GM06990 (cell line): ENCODE data around the gene OSM.

Source experiments
- DNase-seq: peaks from one replicate; pipeline ENCODE4 v3.0.0-alpha.2; 2011; ENCODE audit not compliant: insufficient read length; ENCODE audit errors: extremely low read depth
- H3K27me3 ChIP-seq: replicated peaks from 2 replicates; pipeline ENCODE4 v1.6.0; 2011; ENCODE audit warnings: low read length; ENCODE audit not compliant: control insufficient read depth, insufficient read depth
- H3K36me3 ChIP-seq: 2 replicates; pipeline ENCODE4 v1.5.1; 2011; ENCODE audit warnings: low read length; ENCODE audit not compliant: control insufficient read depth, insufficient read depth
- H3K4me3 ChIP-seq: replicated peaks from 2 replicates; pipeline ENCODE4 v1.5.1; 2011; ENCODE audit warnings: low read depth, mild to moderate bottlenecking, control low read depth, low read length
- CTCF ChIP-seq: IDR thresholded peaks from 2 replicates; pipeline ENCODE4 v1.5.1; 2011; ENCODE audit warnings: low read length, control low read depth, mild to moderate bottlenecking, inconsistent platforms; ENCODE audit not compliant: insufficient read depth, poor library complexity, severe bottlenecking

OSM gene

GRCh38 chr22:30279932-30280331 lies 13.3 kb upstream of the OSM start:
- H3K36me3 ChIP-seq: no peaks in the 10 kb centered on the region

GRCh38 chr22:30279046-30279788 lies 12.6 kb upstream of the OSM start:
- TF ChIP-seq CTCF: no peak
- DNase-seq: no peak
- H3K27me3 ChIP-seq: no peaks in the 10 kb centered on the region; the same call in 1 of the 2 replicates
- H3K4me3 ChIP-seq: no peak overlapping the region
- no peaks in the 10 kb centered on the region for H3K36me3 ChIP-seq

More at GRCh38 chr22:30279932-30280331, 13.3 kb upstream of the OSM start:
- no peaks in the 10 kb centered on the region; the same call in 1 of the 2 replicates for H3K27me3 ChIP-seq
- no peak for TF ChIP-seq CTCF
- no peak overlapping the region for H3K4me3 ChIP-seq
- DNase-seq: no peak

GRCh38 chr22:30277547-30278344 lies 11.1 kb upstream of the OSM start:
- Histone ChIP-seq H3K27me3 (no peaks in the 10 kb centered on the region; the same call in 1 of the 2 replicates), H3K36me3 (no peaks in the 10 kb centered on the region), H3K4me3 (no peak overlapping the region)
- no peak for TF ChIP-seq CTCF
- DNase-seq: no peak

GRCh38 chr22:30276039-30276438 lies 9.4 kb upstream of the OSM start:
- no peak for TF ChIP-seq CTCF
- no peaks in the 10 kb centered on the region; the same call in 1 of the 2 replicates for H3K36me3 ChIP-seq
- DNase-seq: no peak
- no peaks in the 10 kb centered on the region; the same call in 1 of the 2 replicates for H3K27me3 ChIP-seq
- no peak overlapping the region for H3K4me3 ChIP-seq

GRCh38 chr22:30275625-30276024 lies 9.0 kb upstream of the OSM start:
- Histone ChIP-seq H3K4me3 (no peak overlapping the region), H3K27me3 (no peaks in the 10 kb centered on the region; the same call in 1 of the 2 replicates), H3K36me3 (no peaks in the 10 kb centered on the region; the same call in none of the 2 replicates)
- DNase-seq: no peak
- TF ChIP-seq CTCF: no peak
